Spinal cord (tissue), 10 donors: ENCODE data around the gene FARP1. TPM values are rescaled to one million over a fixed set of nuclear protein-coding genes. Genes with fewer than 3 reads are reported as not detected.
A peak's percentile ranks its signal among the peaks of the same experiment; 100 is the strongest.

Experiments
- DNase-seq, 6 donors: peaks; one replicate each; pipeline versions ENCODE4 v3.0.0 to v3.0.0-alpha.2; 2013 to 2015; ENCODE audit warnings: low spot score in 6 of 6, low read depth in 4 of 6
- H3K27ac ChIP-seq: one replicate; pipeline ENCODE4 v1.5.1; 2013; ENCODE audit warnings: low read depth, low read length, control low read depth
- H3K27me3 ChIP-seq: one replicate; pipeline ENCODE4 v1.6.1; 2013; ENCODE audit warnings: low read length; ENCODE audit not compliant: control insufficient read depth, insufficient read depth
- H3K36me3 ChIP-seq: one replicate; pipeline ENCODE4 v1.6.1; 2013; ENCODE audit warnings: low read length; ENCODE audit not compliant: control insufficient read depth, insufficient read depth
- H3K4me1 ChIP-seq: one replicate; pipeline ENCODE4 v1.6.1; 2013; ENCODE audit warnings: low read length; ENCODE audit not compliant: control insufficient read depth, insufficient read depth
- H3K4me3 ChIP-seq: one replicate; pipeline ENCODE4 v1.5.1; 2013; ENCODE audit warnings: low read depth, low read length, control low read depth
- H3K9me3 ChIP-seq: one replicate; pipeline ENCODE4 v1.6.1; 2013; ENCODE audit warnings: low read length; ENCODE audit not compliant: control insufficient read depth, insufficient read depth
- WGBS: methylation state at CpG from one replicate; pipeline ENCODE4 v1.1.5; 2013; ENCODE audit warnings: missing lambda C conversion rate; ENCODE audit not compliant: insufficient coverage; 5-methylcytosine and 5-hydroxymethylcytosine counted together
- polyA plus RNA-seq, 2 donors: library from polyadenylated mRNA; unstranded; fragments of 120-200 nt; gene quantifications; one replicate each; pipeline ENCODE4 v1.2.1, GENCODE V29; 2013; ENCODE audit not compliant: insufficient read length in 2 of 2
- total RNA-seq, 2 donors: library from RNA; depleted of rRNA in 1 of 2; stranded (reverse); fragments of 120-200 nt in 1 of 2; fragments of >200 nt in 1 of 2; gene quantifications; one replicate each; pipeline versions ENCODE4 v1.2.3 to v1.2.4, GENCODE V29; 2013 to 2014
- donor health status: healthy.

FARP1 gene
- total and polyA plus RNA-seq, 4 donors = 44.0 to 134 (median 90.5) TPM

DNA sequence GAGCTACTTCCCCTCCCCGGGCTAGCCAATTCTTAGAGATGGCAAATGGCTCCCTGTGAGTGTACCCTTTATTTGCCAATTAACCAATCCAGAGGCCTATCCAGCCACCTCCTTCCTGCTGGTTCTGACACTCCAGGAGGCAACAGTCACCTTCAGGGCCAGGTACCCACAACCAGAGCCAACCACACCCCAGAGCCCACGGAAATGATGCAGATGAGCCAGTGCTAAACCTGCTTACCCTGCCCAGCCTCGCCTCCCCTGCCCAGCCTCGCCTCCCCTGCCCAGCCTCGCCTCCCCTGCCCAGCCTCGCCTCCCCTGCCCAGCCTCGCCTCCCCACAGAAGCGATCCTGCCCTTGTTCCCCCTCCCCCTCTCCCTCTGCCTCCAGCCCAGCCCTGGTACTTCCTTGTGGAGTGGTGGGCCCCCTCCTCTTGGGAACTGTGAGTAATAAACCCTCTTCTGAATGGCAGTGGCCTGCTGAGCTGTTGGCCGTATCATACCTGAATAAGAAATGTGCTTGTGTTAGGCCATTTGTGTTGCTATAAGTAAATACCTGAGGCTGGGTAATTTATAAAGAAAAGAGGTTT lies 207.9 kb downstream of the FARP1 start:
- DNase-seq = no peak
- Histone ChIP-seq H3K36me3 (no peaks in the 10 kb centered on the region), H3K27me3 (no peaks in the 10 kb centered on the region), H3K27ac (no peak overlapping the region), H3K4me3 (no peak overlapping the region), H3K9me3 (no peaks in the 10 kb centered on the region), H3K4me1 (peaks cover 10% of the 10 kb centered on the region)
- WGBS = 93% methylated on average over 6 of the region's 9 CpGs

DNA sequence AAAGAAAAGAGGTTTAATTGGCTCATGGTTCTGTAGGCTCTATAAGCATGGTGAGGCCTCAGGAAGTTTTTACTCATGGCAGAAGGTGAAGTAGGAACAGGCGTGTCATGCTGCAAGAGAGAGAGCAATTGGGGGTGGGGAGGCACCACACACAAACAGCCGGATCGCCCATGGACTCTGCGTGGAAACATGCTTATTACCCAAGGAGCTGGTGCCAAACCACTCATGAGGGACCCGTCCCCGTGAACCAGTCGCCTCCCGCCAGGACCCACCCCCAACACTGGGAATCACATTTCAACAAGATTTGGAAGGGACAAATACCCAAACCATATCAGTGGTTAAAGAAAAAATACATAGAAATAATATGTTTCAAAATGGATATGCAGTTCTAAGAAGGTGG lies 208.7 kb downstream of the FARP1 start:
- H3K27ac ChIP-seq = no peak overlapping the region
- H3K36me3 ChIP-seq = no peaks in the 10 kb centered on the region
- H3K9me3 ChIP-seq = no peaks in the 10 kb centered on the region
- no peak for DNase-seq
- no peaks in the 10 kb centered on the region for H3K27me3 ChIP-seq
- H3K4me3 ChIP-seq = no peak overlapping the region
- 100% methylated on average over 1 of the region's 8 CpGs for WGBS
- peaks cover 10% of the 10 kb centered on the region for H3K4me1 ChIP-seq

GRCh38 chr13:98352226-98352625 lies 209.3 kb downstream of the FARP1 start:
- 88% methylated on average over 2 of the region's 4 CpGs for WGBS

GRCh38 chr13:98353750-98354149 lies 210.9 kb downstream of the FARP1 start:
- DNase-seq = no peak
- H3K27me3 ChIP-seq = no peaks in the 10 kb centered on the region
- WGBS = no CpG with 5 or more reads among the region's 1 CpG

More at GRCh38 chr13:98352226-98352625, 209.3 kb downstream of the FARP1 start:
- no peak for DNase-seq
- H3K4me3 ChIP-seq = no peak overlapping the region
- H3K4me1 ChIP-seq = peaks cover 10% of the 10 kb centered on the region
- H3K9me3 ChIP-seq = no peaks in the 10 kb centered on the region
- H3K36me3 ChIP-seq = no peaks in the 10 kb centered on the region
- H3K27ac ChIP-seq = no peak overlapping the region
- no peaks in the 10 kb centered on the region for H3K27me3 ChIP-seq

GRCh38 chr13:98358937-98359336 lies 216.0 kb downstream of the FARP1 start:
- 75% methylated on average over 1 of the region's 1 CpG for WGBS
- Histone ChIP-seq H3K27ac (no peak overlapping the region), H3K36me3 (no peaks in the 10 kb centered on the region), H3K9me3 (no peaks in the 10 kb centered on the region), H3K27me3 (no peaks in the 10 kb centered on the region), H3K4me1 (peaks cover 8% of the 10 kb centered on the region), H3K4me3 (no peak overlapping the region)
- no peak for DNase-seq

More at GRCh38 chr13:98353750-98354149, 210.9 kb downstream of the FARP1 start:
- Histone ChIP-seq H3K9me3 (no peaks in the 10 kb centered on the region), H3K36me3 (no peaks in the 10 kb centered on the region), H3K4me3 (no peak overlapping the region), H3K27ac (no peak overlapping the region), H3K4me1 (peaks cover 2% of the 10 kb centered on the region)

DNA sequence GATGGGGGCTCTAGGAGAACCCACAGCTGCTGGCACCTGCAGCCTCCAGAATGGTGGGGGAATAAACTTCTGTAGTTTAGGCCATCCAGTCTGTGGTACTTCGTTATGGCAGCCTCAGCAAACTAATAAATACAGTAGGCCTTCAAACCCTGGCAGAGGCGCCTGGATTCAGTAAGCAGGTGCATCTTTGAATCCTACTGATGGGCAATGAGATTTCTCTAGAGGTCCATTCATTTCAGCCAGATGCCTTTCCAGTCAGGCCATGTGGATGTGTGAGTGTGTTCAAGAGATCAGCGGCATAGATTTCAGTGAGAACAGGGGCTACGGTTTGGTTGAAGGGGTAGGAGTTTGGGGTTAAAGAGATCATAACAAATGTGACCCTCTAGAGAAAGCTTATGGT lies 217.7 kb downstream of the FARP1 start:
- Histone ChIP-seq H3K27me3 (no peaks in the 10 kb centered on the region), H3K4me1 (peaks cover 8% of the 10 kb centered on the region), H3K27ac (no peak overlapping the region), H3K9me3 (no peaks in the 10 kb centered on the region), H3K36me3 (no peaks in the 10 kb centered on the region), H3K4me3 (no peak overlapping the region)
- peak in 1 of 6 donors; percentile 57 for DNase-seq
- 48% methylated on average over 2 of the region's 4 CpGs for WGBS

GRCh38 chr13:98363326-98363725 lies 220.4 kb downstream of the FARP1 start:
- no peaks in the 10 kb centered on the region for H3K9me3 ChIP-seq
- no peaks in the 10 kb centered on the region for H3K36me3 ChIP-seq
- no peak overlapping the region for H3K4me3 ChIP-seq
- WGBS = 89% methylated on average over 4 of the region's 5 CpGs
- H3K27ac ChIP-seq = no peak overlapping the region
- DNase-seq = no peak
- no peaks in the 10 kb centered on the region for H3K27me3 ChIP-seq
- peaks cover 11% of the 10 kb centered on the region for H3K4me1 ChIP-seq

DNA sequence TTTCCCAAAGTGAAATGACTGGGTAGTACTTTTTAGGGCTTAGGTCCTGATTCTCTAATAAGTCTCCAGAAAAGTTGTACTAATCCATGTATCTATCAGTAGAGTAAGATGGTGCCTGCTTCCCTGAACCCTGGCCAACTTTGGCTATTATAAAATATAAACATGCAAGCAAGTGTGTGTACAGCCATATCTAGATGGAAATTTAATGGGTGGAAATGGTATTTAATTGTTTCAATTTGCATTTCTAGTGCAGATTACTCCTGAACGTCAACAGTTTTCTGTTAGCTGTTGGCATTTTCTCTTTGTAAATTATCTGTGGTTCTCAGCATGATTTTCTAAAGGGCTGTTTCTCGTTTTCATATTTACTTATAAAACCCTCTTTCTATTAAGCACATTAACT lies 221.3 kb downstream of the FARP1 start:
- no CpG with 5 or more reads among the region's 2 CpGs for WGBS
- no peaks in the 10 kb centered on the region for H3K36me3 ChIP-seq
- H3K27me3 ChIP-seq = no peaks in the 10 kb centered on the region
- DNase-seq = peak in 1 of 6 donors; percentile 65
- peaks cover 14% of the 10 kb centered on the region for H3K4me1 ChIP-seq
- no peaks in the 10 kb centered on the region for H3K9me3 ChIP-seq
- no peak overlapping the region for H3K4me3 ChIP-seq
- no peak overlapping the region for H3K27ac ChIP-seq

GRCh38 chr13:98364647-98365046 lies 221.8 kb downstream of the FARP1 start:
- Histone ChIP-seq H3K27me3 (no peaks in the 10 kb centered on the region), H3K36me3 (no peaks in the 10 kb centered on the region), H3K9me3 (no peaks in the 10 kb centered on the region), H3K4me3 (no peak overlapping the region), H3K4me1 (peaks cover 14% of the 10 kb centered on the region), H3K27ac (no peak overlapping the region)
- no peak for DNase-seq
- WGBS = no CpG with 5 or more reads among the region's 2 CpGs

DNA sequence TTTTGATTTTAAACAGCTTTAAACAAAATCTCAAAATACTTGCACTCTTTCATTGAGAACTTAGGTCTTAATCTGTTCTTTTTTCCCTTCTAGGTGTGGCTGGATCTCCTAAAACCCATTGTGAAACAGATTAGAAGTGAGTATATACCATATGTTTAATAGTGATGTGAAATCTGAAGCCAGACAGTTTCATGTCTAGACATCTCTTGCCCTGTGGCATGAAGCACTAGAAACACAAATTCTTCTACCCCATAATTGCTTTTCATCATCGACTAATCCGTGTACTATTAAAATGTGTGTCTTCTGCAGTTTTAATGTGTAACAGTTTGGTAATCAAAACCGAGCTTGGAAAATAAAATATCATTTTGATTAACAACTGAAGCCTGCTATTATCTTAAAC lies 222.4 kb downstream of the FARP1 start:
- Histone ChIP-seq H3K27ac (no peak overlapping the region), H3K4me3 (no peak overlapping the region), H3K36me3 (no peaks in the 10 kb centered on the region), H3K4me1 (peaks cover 18% of the 10 kb centered on the region), H3K9me3 (no peaks in the 10 kb centered on the region), H3K27me3 (no peaks in the 10 kb centered on the region)
- peak in 1 of 6 donors; percentile 60 for DNase-seq
- WGBS = no CpG with 5 or more reads among the region's 3 CpGs
